Subcutaneous preadipocyte (primary cell): ENCODE measurements around the gene COLGALT1. TPM values are rescaled to one million over a fixed set of nuclear protein-coding genes. Genes with fewer than 3 reads are reported as not detected.

Experiments
- total RNA-seq: library from RNA; depleted of rRNA; stranded (reverse); fragments of >200 nt; gene quantifications from 2 replicates; pipeline ENCODE4 v1.2.3, GENCODE V29; 2012

COLGALT1 gene
- 104 and 126 TPM in 2 replicates for total RNA-seq

GRCh38 chr19:17555480-17555928 lies at the start of gene COLGALT1:
Gene COLGALT1, plus strand, starts transcription at chr19:17555649. Its CDS starts 65 bp downstream, at chr19:17555714.

Other genes with a start within 250 kb of the COLGALT1 start
- gene MRPL34, start 249.8 kb upstream of the COLGALT1 start, total RNA-seq, result 29.1 and 30.9 TPM in 2 replicates
- gene DDA1, start 246.1 kb upstream of the COLGALT1 start, total RNA-seq, result 7.7 and 15.4 TPM in 2 replicates
- gene ANO8, start 220.8 kb upstream of the COLGALT1 start, total RNA-seq, result 4.8 and 5.1 TPM in 2 replicates
- 10.3 and 18.8 TPM in 2 replicates for gene GTPBP3, start 218.1 kb upstream of the COLGALT1 start, total RNA-seq
- gene PLVAP, start 178.3 kb upstream of the COLGALT1 start, total RNA-seq, result not detected in 2 replicates
- not detected in 2 replicates for gene CCDC194, start 161.5 kb upstream of the COLGALT1 start, total RNA-seq
- gene BST2, start 150.0 kb upstream of the COLGALT1 start, total RNA-seq, result 0.20 and 1.8 TPM in 2 replicates
- 45.7 and 49.2 TPM in 2 replicates for gene MVB12A, start 135.6 kb upstream of the COLGALT1 start, total RNA-seq
- not detected in 2 replicates for gene TMEM221, start 107.0 kb upstream of the COLGALT1 start, total RNA-seq
- not detected in 2 replicates for gene NXNL1, start 94.7 kb upstream of the COLGALT1 start, total RNA-seq
- gene SLC27A1, start 85.1 kb upstream of the COLGALT1 start, total RNA-seq, result 15.8 and 26.1 TPM in 2 replicates
- gene PGLS, start 44.0 kb upstream of the COLGALT1 start, total RNA-seq, result 49.9 and 60.6 TPM in 2 replicates
- gene UNC13A, start 132.7 kb downstream of the COLGALT1 start, total RNA-seq, result under 0.01 and 0.39 TPM in 2 replicates
- 25.4 and 29.7 TPM in 2 replicates for gene MAP1S, start 163.8 kb downstream of the COLGALT1 start, total RNA-seq
- 0.73 and 1.2 TPM in 2 replicates for gene FCHO1, start 195.8 kb downstream of the COLGALT1 start, total RNA-seq
- gene B3GNT3, start 239.5 kb downstream of the COLGALT1 start, total RNA-seq, result not detected in 2 replicates